GM12801 (cell line): ENCODE measurements around the gene SLC25A21.

Experiments used
- CTCF ChIP-seq: IDR thresholded peaks from one replicate; pipeline ENCODE4 v1.5.1; 2011; ENCODE audit warnings: control low read depth; ENCODE audit not compliant: insufficient read length; ENCODE audit errors: extremely low read depth

Gene SLC25A21

GRCh38 chr14:37023875-37024565 is 148.4 kb downstream of the SLC25A21 start:
- TF ChIP-seq CTCF: no peak

GRCh38 chr14:37021390-37021789 is 151.0 kb downstream of the SLC25A21 start:
- TF ChIP-seq CTCF: no peak

GRCh38 chr14:37019488-37019887 is 152.9 kb downstream of the SLC25A21 start:
- TF ChIP-seq CTCF: no peak

DNA sequence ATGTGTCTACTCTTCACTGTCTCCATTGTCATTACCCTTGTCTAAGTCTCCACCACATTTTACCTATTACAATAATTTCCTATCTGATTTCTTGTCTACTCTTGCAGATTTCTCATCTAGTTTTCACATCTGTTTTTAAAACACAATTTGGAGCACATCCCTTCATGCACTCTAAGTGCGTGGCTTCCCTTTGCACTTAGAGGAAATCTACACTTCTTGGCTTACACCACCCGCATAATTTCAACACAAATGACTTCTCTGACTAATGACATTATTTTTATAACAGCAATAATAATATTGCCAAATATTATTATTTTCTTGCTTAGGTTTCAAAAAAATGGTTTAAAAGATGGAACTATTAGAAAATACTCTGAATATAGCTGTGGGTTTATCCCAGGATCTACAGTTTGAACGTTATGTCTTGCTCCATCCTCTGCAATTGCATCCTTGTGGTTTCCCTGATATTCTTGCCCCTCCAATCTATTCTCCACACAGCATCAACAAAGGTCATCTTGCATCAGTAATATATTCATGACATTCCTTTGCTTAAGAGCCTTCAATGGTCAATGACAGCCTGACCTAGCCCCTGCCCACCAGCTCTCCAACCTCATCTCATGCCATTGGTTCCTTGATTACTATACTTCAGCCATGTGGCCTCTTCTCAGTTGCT is 153.7 kb downstream of the SLC25A21 start:
- no peak for TF ChIP-seq CTCF

DNA sequence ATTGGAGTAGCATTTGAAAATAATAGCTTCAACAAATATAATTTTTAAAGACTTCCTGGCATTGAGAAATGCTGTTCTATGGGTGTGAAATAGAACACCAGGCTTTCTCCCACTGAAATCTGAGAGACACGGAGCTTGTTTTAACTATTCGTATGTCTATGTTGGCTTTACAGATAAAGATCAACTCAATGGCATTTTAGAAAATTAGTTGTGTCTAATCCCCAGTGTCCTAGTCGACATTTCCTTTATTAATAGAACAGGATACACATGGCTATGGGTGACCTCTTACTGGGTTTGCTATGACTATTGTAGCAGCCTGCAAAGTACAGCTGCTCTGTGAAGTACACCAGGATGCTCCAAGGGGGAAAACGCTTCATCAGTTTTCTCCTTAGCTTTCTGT is 159.3 kb downstream of the SLC25A21 start:
- TF ChIP-seq CTCF: no peak

- TF ChIP-seq CTCF: no peak
Measured at GRCh38 chr14:36998686-36999085, 173.7 kb downstream of the SLC25A21 start.

GRCh38 chr14:36997843-36998242 is 174.6 kb downstream of the SLC25A21 start:
- TF ChIP-seq CTCF: no peak
